GM18507 (cell line): ENCODE measurements around the gene DIAPH2.
A peak's percentile ranks its signal among the peaks of the same experiment; 100 is the strongest.

ENCODE experiments used
- DNase-seq: peaks from one replicate; pipeline ENCODE4 v3.0.0; 2011; ENCODE audit warnings: low read depth; ENCODE audit not compliant: insufficient read length; ENCODE audit errors: extremely low spot score
- FAIRE-seq: peaks from 2 replicates; lab custom pipeline; 2011; peaks lifted over from hg19 to GRCh38; lab: Jason Lieb, UNC

Gene DIAPH2

DNA sequence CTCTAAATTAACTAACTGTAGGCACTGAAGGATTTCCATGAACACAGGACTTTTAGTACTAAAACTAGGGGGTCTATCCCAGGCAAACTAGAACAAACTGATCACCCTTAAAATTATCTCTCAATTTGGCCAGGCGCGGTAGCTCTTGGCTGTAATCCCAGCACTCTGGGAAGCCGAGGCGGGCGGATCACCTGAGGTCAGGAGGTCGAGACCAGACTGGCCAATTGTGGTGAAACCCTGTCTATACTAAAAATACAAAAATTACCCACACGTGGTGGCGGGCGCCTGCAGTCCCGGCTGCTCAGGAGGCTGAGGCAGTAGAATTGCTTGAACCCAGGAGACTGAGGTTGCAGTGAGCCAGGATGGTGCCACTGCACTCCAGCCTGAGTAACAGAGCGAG lies 635.7 kb downstream of the DIAPH2 start:
- FAIRE-seq (no peak), DNase-seq (no peak)

- FAIRE-seq (no peak), DNase-seq (no peak)
Observed at GRCh38 chrX:97322401-97322800, 637.8 kb downstream of the DIAPH2 start.

DNA sequence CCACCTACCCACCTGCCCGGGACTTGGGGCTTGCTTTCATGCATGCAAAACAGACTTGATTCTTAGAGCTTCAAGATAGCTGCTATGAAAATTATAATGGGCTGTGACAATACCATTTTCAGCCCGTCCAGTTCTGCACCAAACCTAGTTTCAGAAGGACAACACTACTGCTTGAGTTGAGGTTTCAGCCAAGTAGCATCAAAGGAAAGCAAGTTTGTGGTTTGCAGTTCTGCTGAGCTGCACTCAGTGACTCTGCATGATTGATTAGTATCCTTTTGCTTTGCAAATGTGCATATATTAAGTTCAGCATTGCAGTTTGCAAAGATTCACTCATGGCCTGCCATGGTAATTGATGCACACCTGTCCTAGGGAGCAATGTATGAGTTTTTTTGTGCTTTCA lies 641.8 kb downstream of the DIAPH2 start:
- DNase-seq (peak; percentile 0), FAIRE-seq (peak; percentile 96)

DNA sequence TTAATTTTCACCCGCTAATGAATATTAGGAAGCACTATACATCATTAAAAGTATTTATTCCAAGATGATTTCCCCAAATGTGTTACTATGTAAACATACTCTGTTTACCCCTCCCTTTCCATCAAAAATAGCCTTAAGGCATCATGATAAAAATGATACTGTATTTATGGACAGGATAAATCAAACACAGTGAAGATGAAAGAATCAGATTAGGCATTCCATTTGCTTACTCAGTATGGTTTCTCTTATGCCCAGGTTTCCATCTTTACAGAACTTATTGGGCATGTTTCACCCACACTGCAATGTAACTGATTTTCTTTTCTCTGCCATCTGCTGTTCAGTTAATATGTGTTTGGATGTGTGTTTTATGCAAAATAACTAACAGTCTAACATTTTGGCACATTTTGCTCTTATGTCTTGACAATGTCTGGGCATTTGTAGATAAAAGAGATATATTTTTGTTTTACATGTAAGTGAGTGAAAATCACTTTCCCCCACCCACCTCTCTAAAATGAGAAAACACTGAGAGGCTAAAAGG lies 644.3 kb downstream of the DIAPH2 start:
- FAIRE-seq (peak; percentile 53), DNase-seq (no peak)

- peak; percentile 88 for FAIRE-seq
- DNase-seq: no peak
Observed at GRCh38 chrX:97330151-97330550, 645.5 kb downstream of the DIAPH2 start.

- DNase-seq: no peak
- FAIRE-seq: peak; percentile 38
Observed at GRCh38 chrX:97332963-97333362, 648.3 kb downstream of the DIAPH2 start.

GRCh38 chrX:97334850-97335249 lies 650.2 kb downstream of the DIAPH2 start:
- peak; percentile 46 for FAIRE-seq
- no peak for DNase-seq

DNA sequence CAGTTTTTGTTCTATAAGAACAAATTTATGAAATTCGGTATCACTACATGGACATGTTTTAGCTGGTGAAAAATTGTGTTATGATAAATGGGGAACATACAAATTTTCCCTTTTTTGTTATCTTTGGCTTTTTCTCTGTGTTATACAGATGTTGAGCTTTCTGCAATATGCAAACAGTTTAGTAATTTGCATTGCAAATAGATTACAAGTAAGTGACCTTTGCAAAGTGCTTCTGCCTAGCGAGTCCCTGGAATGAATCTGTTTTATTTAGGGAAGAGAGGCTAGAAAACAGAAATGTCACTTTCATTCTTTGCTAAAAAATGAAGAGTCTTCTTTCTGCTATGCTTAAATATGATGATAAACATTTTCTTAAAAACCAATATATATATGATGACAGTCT lies 660.1 kb downstream of the DIAPH2 start:
- FAIRE-seq (no peak), DNase-seq (no peak)

- DNase-seq (no peak), FAIRE-seq (no peak)
Observed at GRCh38 chrX:97358941-97359340, 674.3 kb downstream of the DIAPH2 start.

DNA sequence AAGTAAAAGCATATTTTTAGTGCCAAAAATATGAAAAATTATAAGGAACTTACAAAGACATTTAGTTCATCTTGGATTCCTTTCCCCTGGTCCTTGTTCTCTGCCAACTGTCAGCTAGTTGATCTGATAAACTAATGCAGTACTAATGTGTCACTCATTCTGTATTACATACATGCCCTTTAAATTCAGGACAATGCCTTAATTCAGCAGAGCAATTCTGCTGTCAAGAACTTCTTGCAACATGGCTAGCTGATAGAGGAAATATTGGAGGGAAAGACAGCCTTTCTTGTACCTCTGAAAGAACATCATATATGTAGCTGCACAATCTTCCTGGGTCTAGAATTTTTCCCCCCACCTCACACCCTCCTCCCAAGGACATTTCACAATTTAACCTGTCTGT lies 679.2 kb downstream of the DIAPH2 start:
- FAIRE-seq: no peak

GRCh38 chrX:97366237-97366636 lies 681.6 kb downstream of the DIAPH2 start:
- FAIRE-seq (no peak), DNase-seq (no peak)

More for the DNA sequence above, 679.2 kb downstream of the DIAPH2 start:
- no peak for DNase-seq

GRCh38 chrX:97367125-97367524 lies 682.5 kb downstream of the DIAPH2 start:
- no peak for FAIRE-seq
- no peak for DNase-seq

DNA sequence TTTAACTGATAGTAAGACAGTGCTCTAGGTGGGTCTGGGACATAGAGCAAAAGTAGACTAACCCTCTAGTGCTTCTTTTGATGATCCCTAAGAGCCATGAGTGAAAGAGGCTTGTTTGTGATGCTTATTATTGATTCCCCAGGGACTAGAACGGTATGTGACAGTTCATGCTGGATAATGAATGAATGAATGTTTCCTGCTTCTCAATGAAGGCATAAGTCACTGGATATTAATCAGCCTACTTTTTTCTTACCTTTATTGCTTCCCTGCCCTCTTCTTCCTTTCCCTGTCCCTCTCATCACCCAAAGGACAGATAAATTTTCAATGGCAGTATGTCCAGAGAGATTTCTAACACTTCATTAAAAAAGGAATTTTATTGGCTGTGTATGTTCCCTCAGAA lies 685.3 kb downstream of the DIAPH2 start:
- FAIRE-seq: no peak
- no peak for DNase-seq

- no peak for FAIRE-seq
- no peak for DNase-seq
Observed at GRCh38 chrX:97372001-97372766, 687.5 kb downstream of the DIAPH2 start.

GRCh38 chrX:97374266-97374665 lies 689.6 kb downstream of the DIAPH2 start:
- FAIRE-seq: no peak

DNA sequence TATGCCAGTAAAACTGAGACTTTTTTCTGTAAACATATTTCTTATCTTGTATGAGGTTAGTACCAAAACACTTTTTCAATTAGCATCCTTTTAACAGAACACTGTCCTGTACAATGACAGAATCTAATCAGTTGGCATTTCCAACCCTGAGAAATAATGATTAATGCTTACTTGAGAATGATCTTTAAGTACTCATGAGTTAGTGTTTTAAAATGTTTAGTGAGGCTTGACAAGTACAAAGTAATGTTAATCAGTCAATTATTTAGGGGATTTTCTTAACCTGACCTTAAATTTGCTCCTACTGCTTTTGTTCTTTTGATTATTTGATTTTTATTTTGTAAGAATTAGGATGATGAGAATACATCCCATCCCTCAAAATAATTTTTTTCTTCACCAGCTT lies 695.6 kb downstream of the DIAPH2 start:
- FAIRE-seq (no peak), DNase-seq (no peak)

More at GRCh38 chrX:97374266-97374665, 689.6 kb downstream of the DIAPH2 start:
- no peak for DNase-seq

- FAIRE-seq: no peak
- no peak for DNase-seq
Observed at GRCh38 chrX:97384685-97385084, 700.0 kb downstream of the DIAPH2 start.

DNA sequence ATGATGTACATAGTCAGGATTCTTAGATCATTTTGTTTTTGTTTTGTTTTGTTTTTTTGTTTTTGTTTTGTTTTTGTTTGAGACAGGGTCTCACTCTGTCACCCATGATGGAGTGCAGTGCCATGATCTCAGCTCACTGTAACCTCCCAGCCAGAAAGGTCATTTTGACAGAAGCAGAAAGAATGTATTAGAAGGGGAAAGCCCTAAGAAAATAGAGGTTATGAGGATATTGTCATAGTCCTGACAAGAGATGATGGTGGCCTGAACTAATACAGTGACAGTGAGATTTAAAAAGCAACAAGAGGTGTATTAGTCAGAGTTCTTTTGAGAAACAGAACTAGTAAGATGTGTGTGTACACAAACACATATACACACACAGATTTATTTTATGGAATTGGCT lies 702.4 kb downstream of the DIAPH2 start:
- DNase-seq (no peak), FAIRE-seq (no peak)

- FAIRE-seq: peak; percentile 35
- no peak for DNase-seq
Observed at GRCh38 chrX:97389761-97390192, 705.1 kb downstream of the DIAPH2 start.

GRCh38 chrX:97397371-97397770 lies 712.7 kb downstream of the DIAPH2 start:
- DNase-seq: no peak
- no peak for FAIRE-seq

DNA sequence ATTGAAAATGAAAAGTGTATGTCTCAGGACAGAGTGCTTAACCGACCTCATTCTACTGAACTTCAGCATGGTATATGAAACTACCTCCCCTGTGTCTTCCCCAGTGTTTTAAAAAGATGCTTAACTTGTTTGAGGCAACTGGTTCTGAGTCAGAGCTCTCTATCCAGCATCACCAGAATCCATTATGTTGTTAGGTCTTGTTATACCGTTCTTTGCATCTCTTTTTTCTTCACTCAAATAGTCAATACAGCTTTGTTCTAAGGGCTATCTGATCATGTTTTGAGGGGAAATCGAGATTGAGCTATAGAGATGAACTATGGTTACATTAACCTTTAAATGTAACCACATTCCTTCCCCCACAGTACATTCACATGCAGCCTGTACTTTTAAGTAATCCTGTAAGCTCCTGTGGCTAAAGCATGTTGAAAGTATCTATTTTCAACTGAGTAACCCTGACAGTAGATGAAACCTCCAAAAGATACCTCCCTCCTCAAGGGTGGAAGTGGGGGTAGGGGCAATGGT lies 713.4 kb downstream of the DIAPH2 start:
- FAIRE-seq: peak; percentile 86
- no peak for DNase-seq
